ENCODE measurements around the gene DRD1.

- TF ChIP-seq CTCF (IDR thresholded peaks at IDR 0.05) (no peak), POLR2A (IDR thresholded peaks at IDR 0.05) (no peak)
Measured at GRCh38 chr5:175493726-175494125, 49.7 kb upstream of the DRD1 start.
